RCC 7860 (cell line): ENCODE measurements around the gene CABLES1.

Source experiments
- DNase-seq: peaks from one replicate; pipeline ENCODE4 v3.0.0-alpha.2; 2015; ENCODE audit warnings: low spot score
- FAIRE-seq: peaks from 2 replicates; lab custom pipeline; 2012; peaks lifted over from hg19 to GRCh38; lab: Jason Lieb, UNC

CABLES1 gene

DNA sequence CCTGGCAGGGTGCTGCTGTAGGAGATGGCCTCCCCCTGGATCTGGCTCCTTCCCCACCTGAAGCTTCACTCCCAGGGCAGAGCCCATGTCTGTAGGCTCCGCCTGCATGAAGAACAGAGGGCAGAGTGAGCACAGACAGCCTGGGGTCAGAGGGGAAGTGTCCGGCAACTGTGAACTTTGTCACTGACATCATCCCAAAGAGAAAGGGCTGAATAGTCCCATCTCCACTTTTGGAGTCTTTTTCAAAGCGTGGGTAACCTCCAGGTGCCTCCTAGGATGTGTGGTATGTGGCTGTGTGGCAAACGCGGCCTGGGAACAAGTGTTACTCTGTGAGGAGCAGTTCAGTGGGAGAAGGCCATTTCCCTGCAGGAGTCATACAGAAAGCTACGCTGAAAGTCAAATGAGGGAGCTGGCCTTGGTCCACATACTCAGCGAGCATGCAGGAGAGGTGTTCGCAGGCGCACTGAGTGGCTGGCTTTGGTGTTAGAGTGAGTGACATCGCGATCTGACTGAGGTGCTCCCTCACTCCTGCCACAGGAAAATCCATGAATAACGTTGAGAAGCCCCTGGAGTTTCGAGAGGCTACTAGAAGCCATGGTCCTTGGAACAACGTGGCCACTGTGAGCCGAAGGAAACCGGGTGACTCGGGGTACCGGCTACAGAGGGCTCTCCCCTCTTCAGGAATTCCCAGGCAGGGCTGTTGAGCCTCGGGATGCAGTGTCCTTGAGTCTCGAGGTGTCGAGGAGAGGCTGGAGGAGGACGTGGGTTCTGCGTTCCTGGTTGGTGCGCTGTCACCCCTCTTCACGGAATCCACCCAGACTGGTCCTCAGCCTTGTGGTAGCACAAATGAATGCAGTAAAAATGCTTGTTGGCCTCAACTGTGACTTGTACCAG, 54.7 kb downstream of the CABLES1 start:
- no peak for FAIRE-seq
- DNase-seq, result no peak

DNA sequence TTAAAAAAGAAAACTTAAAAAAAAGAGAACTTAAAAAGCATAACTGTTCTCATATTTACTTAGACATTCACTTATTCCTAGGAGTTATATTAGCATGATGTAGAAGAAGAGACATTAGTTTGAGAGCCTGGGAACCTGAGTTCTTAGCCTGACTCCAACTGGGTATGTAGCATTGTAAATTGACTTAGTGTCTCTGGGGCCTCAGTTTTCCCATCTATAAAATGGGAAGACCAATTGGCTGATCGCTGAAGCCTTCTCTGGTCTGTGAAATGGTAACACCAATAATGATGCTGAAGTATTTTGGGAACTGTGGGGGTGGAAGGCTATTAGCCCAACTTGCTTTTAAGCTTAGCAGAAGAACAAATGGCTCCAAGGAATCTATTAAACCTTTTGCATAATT, 55.9 kb downstream of the CABLES1 start:
- DNase-seq, result no peak
- FAIRE-seq, result no peak

DNA sequence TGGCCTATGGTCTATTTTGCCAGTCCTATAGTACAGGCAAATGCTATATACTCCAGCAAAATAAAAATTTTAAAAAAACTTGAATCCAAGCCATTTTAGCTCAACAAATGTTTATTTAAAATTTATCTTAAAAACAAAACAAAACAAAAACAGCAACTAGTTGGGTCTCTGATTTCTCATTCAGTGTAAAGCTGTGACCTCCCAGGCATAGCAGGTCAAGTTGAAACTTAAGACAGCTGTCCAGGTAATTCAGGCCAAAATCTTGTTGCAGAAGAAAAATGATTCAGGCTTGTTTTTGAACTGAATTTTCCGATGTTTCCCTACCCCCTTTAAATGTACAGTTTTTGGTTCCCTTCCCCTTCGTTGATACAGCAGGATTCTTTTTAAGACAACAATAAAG, 58.5 kb downstream of the CABLES1 start:
- FAIRE-seq, result no peak

GRCh38 chr18:23194155-23194996, 59.1 kb downstream of the CABLES1 start:
- FAIRE-seq (no peak), DNase-seq (no peak)

More for the DNA sequence above, 58.5 kb downstream of the CABLES1 start:
- no peak for DNase-seq

- DNase-seq, result no peak
- FAIRE-seq, result no peak
Measured at GRCh38 chr18:23194997-23195957, 60.0 kb downstream of the CABLES1 start.

- no peak for DNase-seq
Measured at GRCh38 chr18:23196119-23197007, 61.1 kb downstream of the CABLES1 start.

DNA sequence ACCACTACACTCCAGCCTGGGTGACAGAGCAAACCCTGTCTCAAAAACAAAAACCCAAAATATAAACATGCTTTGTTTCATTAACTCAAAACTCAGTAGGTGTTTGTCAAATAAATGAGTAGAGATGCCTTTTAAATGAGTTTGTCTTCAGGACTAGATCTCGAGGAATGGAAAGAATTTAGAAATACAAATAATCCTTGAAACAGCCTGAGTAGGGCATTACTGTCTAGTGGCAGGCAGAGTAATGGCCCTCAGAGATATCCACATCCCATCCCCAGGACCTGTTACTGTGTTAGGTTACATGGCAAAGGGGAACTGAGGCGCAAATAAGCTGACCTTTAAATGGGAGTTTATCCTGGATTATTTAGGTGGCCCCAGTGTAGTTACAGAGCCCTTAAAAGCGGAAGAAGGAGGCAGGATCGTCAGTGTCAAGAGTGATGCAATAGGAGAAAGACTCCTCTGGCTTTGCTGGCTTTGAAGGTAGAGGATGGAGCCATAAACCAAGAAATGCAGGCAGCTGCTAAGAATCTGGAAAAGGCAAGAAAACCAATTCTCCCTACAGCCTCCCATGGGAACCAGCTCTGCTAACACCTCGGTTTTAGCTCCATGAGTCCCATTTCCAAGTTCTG, 63.0 kb downstream of the CABLES1 start:
- FAIRE-seq, result no peak
- no peak for DNase-seq

More at GRCh38 chr18:23196119-23197007, 61.1 kb downstream of the CABLES1 start:
- no peak for FAIRE-seq

GRCh38 chr18:23200756-23201155, 65.5 kb downstream of the CABLES1 start:
- DNase-seq, result peak; percentile 14
- FAIRE-seq, result no peak

GRCh38 chr18:23201741-23202140, 66.5 kb downstream of the CABLES1 start:
- FAIRE-seq (no peak), DNase-seq (no peak)

DNA sequence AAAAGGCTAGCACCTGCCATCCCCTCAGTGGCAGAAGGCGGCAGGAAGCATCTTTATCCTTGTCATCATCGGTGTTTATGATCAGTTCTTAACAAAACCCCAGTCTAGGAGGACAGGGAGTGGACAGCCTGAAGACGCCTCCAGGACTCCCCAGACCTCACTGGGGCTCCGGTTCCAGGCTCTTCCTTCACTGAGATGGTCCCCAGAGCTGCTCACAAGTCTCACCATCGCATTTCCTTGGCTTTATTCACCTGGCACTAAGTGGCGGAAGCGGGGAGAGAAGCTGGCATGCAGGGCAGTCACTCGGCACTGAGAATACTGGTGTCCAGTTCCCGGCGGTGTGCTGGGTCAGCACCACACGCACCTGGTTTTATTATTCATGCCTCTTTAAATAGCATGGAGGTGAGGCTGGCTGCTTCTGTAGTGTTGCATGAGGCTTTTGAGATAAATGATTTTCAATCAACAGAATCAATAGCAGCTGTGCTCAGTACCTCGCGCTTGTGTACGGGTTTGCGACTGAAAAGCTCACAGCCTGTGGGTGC, 68.7 kb downstream of the CABLES1 start:
- DNase-seq (no peak), FAIRE-seq (no peak)

GRCh38 chr18:23204589-23205235, 69.4 kb downstream of the CABLES1 start:
- DNase-seq, result no peak
- FAIRE-seq, result no peak

- DNase-seq (no peak), FAIRE-seq (no peak)
Measured at GRCh38 chr18:23205980-23206379, 70.7 kb downstream of the CABLES1 start.

DNA sequence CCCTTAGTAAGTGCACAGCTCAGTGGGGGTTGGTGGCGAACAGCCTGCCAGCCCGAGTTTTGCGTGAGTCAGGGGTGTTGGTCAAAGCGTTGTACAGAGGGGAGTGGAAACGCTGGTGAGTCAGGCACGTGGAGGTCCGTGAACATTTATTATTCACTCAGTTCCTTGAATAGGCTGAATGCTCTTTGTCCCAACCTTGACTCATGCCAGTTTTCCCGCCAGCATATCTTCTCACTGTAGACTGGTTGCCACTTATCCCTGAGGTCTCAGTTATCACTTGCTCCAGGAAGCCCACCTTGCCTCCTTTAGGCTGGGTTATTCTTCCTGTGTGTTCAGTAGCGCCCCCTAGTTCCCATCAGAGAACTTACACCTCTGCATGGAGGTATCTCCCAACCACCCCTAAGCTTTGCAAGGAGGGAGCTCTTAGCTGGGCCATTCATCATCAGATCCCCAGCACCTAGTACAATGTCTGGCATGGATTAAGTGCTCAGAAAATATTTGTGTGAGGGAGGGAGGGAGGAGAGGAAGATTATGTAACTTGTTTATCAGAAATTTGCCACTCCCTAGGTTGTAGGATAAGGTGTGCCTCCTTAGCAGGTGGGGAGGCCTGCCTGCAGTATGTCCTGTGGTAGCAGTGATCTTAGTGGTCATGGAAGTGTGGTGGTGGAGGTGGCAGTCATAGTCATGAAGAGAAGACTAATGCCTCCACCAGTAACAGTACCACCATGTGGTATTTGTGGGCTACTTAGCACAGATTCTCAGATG, 72.1 kb downstream of the CABLES1 start:
- FAIRE-seq (no peak), DNase-seq (no peak)

DNA sequence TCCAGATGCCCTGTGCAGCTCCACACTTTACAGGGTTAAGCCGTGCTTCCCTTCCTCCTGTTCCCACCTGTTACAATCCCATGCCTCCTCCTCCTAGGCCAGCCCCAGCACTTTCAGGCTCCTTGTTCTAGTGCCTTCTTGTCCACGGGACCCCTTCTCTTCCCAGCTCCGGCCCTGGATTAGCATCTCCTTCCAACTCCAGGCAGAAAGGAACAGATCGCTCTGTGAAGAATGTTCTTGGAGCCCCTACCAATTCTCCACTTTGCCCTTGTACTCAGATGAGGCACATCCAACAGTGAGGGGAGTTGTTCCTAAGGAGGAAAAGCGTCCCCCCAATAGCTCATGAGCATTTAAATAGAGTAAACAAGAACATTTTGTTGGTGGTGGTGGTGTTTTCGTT, 72.7 kb downstream of the CABLES1 start:
- DNase-seq (no peak), FAIRE-seq (no peak)

DNA sequence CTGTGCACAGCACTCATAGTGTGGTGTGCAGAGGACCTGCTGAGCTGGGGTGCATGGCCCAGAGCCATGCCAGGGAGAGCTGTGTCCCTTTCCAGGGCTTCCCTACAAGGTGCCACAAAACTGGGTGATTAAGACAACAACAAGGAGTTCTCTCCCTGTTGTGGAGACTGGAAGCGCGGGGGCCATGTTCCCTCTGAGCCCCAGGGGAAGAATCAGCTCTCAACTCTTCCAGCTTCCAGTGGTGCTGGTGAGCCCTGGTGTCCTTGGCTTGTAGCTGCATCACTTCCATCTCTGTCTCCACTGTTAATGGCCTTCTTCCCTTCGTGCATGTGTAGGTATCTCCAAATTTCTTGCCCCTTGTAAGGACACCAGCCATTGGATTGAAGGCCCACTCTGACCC, 73.3 kb downstream of the CABLES1 start:
- DNase-seq, result no peak
- FAIRE-seq, result no peak

DNA sequence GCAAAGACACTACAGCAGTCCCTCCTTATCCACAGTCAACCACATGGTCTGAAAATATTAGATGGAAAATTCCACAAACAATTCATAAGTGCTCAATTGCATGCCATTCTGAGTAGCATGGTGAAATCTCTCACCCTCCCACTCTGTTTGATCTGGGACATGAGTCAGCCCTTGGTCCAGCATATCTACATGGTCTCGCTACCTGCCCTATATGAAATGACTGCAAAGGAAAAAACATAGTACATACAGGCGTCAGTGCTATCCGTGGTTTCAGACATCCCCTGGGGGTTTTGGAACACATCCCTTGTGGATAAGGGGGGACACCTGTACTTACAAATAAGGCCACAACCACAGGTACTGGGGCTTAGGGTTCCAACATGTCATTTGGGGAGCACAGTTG, 73.7 kb downstream of the CABLES1 start:
- DNase-seq (no peak), FAIRE-seq (no peak)

GRCh38 chr18:23209796-23210195, 74.5 kb downstream of the CABLES1 start:
- DNase-seq (no peak), FAIRE-seq (no peak)

GRCh38 chr18:23210526-23210925, 75.2 kb downstream of the CABLES1 start:
- FAIRE-seq (no peak), DNase-seq (no peak)
